Measurements from ENCODE around the gene THSD4.
A peak's percentile ranks its signal among the peaks of the same experiment; 100 is the strongest.

Gene THSD4

GRCh38 chr15:71808311-71809020, 693.2 kb downstream of the THSD4 start:
- DNase-seq = peak; percentile 1

GRCh38 chr15:71809346-71809745, 694.1 kb downstream of the THSD4 start:
- no peak for DNase-seq

GRCh38 chr15:71810256-71811035, 695.2 kb downstream of the THSD4 start, which contains the start of gene NR2E3:
NR2E3 (plus strand) TSS chr15:71810554; CDS start chr15:71810744, 190 bp downstream.
- DNase-seq = peak; percentile 92

GRCh38 chr15:71811036-71811736, 695.9 kb downstream of the THSD4 start:
- DNase-seq = peak; percentile 51

GRCh38 chr15:71811752-71812735, 696.8 kb downstream of the THSD4 start:
- peak; percentile 6 for DNase-seq

- DNase-seq = no peak
These were observed 697.9 kb downstream of the THSD4 start for GRCh38 chr15:71812966-71813722.

GRCh38 chr15:71813723-71814470, 698.6 kb downstream of the THSD4 start:
- no peak for DNase-seq

- DNase-seq = no peak
These were observed 700.0 kb downstream of the THSD4 start for GRCh38 chr15:71815301-71815700.

GRCh38 chr15:71817351-71817750, 702.1 kb downstream of the THSD4 start:
- no peak for DNase-seq

GRCh38 chr15:71820127-71820526, 704.9 kb downstream of the THSD4 start:
- no peak for DNase-seq

- DNase-seq = no peak
These were observed 706.4 kb downstream of the THSD4 start for GRCh38 chr15:71821547-71822129.

- peak; percentile 28 for DNase-seq
These were observed 707.8 kb downstream of the THSD4 start for GRCh38 chr15:71822890-71823630.

- peak; percentile 8 for DNase-seq
These were observed 708.5 kb downstream of the THSD4 start for GRCh38 chr15:71823801-71824200.

GRCh38 chr15:71825021-71825730, 709.9 kb downstream of the THSD4 start:
- DNase-seq = no peak

- peak; percentile 73 for DNase-seq
These were observed 710.9 kb downstream of the THSD4 start for GRCh38 chr15:71826196-71826595.

- DNase-seq = no peak
These were observed 715.7 kb downstream of the THSD4 start for GRCh38 chr15:71830981-71831380.

Data from NCI-H69 (cell line).